ENCODE measurements around the gene LYPD6B.

LYPD6B gene

GRCh38 chr2:149167941-149168340 lies 129.4 kb downstream of the LYPD6B start:
- DNase-seq: no peak
- in situ Hi-C loops (cut with HindIII; ENCODE audit: low pct_ligation_motif_present, low pct_unique_long_range_greater_than_20kb, low sequenced_read_pairs): no loop called here

- in situ Hi-C loops (cut with HindIII; ENCODE audit: low pct_ligation_motif_present, low pct_unique_long_range_greater_than_20kb, low sequenced_read_pairs): no loop called here
- no peak for DNase-seq
These were observed 131.2 kb downstream of the LYPD6B start for GRCh38 chr2:149169656-149170055.

- in situ Hi-C loops (cut with HindIII; ENCODE audit: low pct_ligation_motif_present, low pct_unique_long_range_greater_than_20kb, low sequenced_read_pairs): no loop called here
These were observed 131.7 kb downstream of the LYPD6B start for GRCh38 chr2:149170156-149170555.

GRCh38 chr2:149170911-149171310 lies 132.4 kb downstream of the LYPD6B start:
- in situ Hi-C loops (cut with HindIII; ENCODE audit: low pct_ligation_motif_present, low pct_unique_long_range_greater_than_20kb, low sequenced_read_pairs): no loop called here

More at GRCh38 chr2:149170156-149170555, 131.7 kb downstream of the LYPD6B start:
- DNase-seq: no peak

GRCh38 chr2:149173220-149173619 lies 134.7 kb downstream of the LYPD6B start:
- no peak for DNase-seq
- in situ Hi-C loops (cut with HindIII; ENCODE audit: low pct_ligation_motif_present, low pct_unique_long_range_greater_than_20kb, low sequenced_read_pairs): no loop called here

More at GRCh38 chr2:149170911-149171310, 132.4 kb downstream of the LYPD6B start:
- DNase-seq: no peak

GRCh38 chr2:149175956-149176355 lies 137.5 kb downstream of the LYPD6B start:
- DNase-seq: no peak
- in situ Hi-C loops (cut with HindIII; ENCODE audit: low pct_ligation_motif_present, low pct_unique_long_range_greater_than_20kb, low sequenced_read_pairs): no loop called here

GRCh38 chr2:149178612-149179011 lies 140.1 kb downstream of the LYPD6B start:
- in situ Hi-C loops (cut with HindIII; ENCODE audit: low pct_ligation_motif_present, low pct_unique_long_range_greater_than_20kb, low sequenced_read_pairs): no loop called here
- DNase-seq: no peak

- in situ Hi-C loops (cut with HindIII; ENCODE audit: low pct_ligation_motif_present, low pct_unique_long_range_greater_than_20kb, low sequenced_read_pairs): no loop called here
- no peak for DNase-seq
These were observed 141.9 kb downstream of the LYPD6B start for GRCh38 chr2:149180226-149180875.

- no peak for DNase-seq
- in situ Hi-C loops (cut with HindIII; ENCODE audit: low pct_ligation_motif_present, low pct_unique_long_range_greater_than_20kb, low sequenced_read_pairs): no loop called here
These were observed 144.7 kb downstream of the LYPD6B start for GRCh38 chr2:149183187-149183586.

- in situ Hi-C loops (cut with HindIII; ENCODE audit: low pct_ligation_motif_present, low pct_unique_long_range_greater_than_20kb, low sequenced_read_pairs): no loop called here
- no peak for DNase-seq
These were observed 146.5 kb downstream of the LYPD6B start for GRCh38 chr2:149184991-149185390.

- in situ Hi-C loops (cut with HindIII; ENCODE audit: low pct_ligation_motif_present, low pct_unique_long_range_greater_than_20kb, low sequenced_read_pairs): no loop called here
- no peak for DNase-seq
These were observed 147.5 kb downstream of the LYPD6B start for GRCh38 chr2:149185942-149186490.

- in situ Hi-C loops (cut with HindIII; ENCODE audit: low pct_ligation_motif_present, low pct_unique_long_range_greater_than_20kb, low sequenced_read_pairs): no loop called here
- DNase-seq: no peak
These were observed 148.6 kb downstream of the LYPD6B start for GRCh38 chr2:149187057-149187456.

- in situ Hi-C loops (cut with HindIII; ENCODE audit: low pct_ligation_motif_present, low pct_unique_long_range_greater_than_20kb, low sequenced_read_pairs): no loop called here
- DNase-seq: no peak
These were observed 149.8 kb downstream of the LYPD6B start for GRCh38 chr2:149188291-149188690.

- no peak for DNase-seq
- in situ Hi-C loops (cut with HindIII; ENCODE audit: low pct_ligation_motif_present, low pct_unique_long_range_greater_than_20kb, low sequenced_read_pairs): no loop called here
These were observed 151.3 kb downstream of the LYPD6B start for GRCh38 chr2:149189769-149190168.

GRCh38 chr2:149191915-149192314 lies 153.4 kb downstream of the LYPD6B start:
- no peak for DNase-seq
- in situ Hi-C loops (cut with HindIII; ENCODE audit: low pct_ligation_motif_present, low pct_unique_long_range_greater_than_20kb, low sequenced_read_pairs): no loop called here

GRCh38 chr2:149192427-149192826 lies 153.9 kb downstream of the LYPD6B start:
- in situ Hi-C loops (cut with HindIII; ENCODE audit: low pct_ligation_motif_present, low pct_unique_long_range_greater_than_20kb, low sequenced_read_pairs): no loop called here
- no peak for DNase-seq

- no peak for DNase-seq
- in situ Hi-C loops (cut with HindIII; ENCODE audit: low pct_ligation_motif_present, low pct_unique_long_range_greater_than_20kb, low sequenced_read_pairs): no loop called here
These were observed 161.6 kb downstream of the LYPD6B start for GRCh38 chr2:149200109-149200520.

- no peak for DNase-seq
- in situ Hi-C loops (cut with HindIII; ENCODE audit: low pct_ligation_motif_present, low pct_unique_long_range_greater_than_20kb, low sequenced_read_pairs): no loop called here
These were observed 166.2 kb downstream of the LYPD6B start for GRCh38 chr2:149204686-149205085.

- in situ Hi-C loops (cut with HindIII; ENCODE audit: low pct_ligation_motif_present, low pct_unique_long_range_greater_than_20kb, low sequenced_read_pairs): no loop called here
- DNase-seq: no peak
These were observed 166.6 kb downstream of the LYPD6B start for GRCh38 chr2:149205143-149205542.

- no peak for DNase-seq
- in situ Hi-C loops (cut with HindIII; ENCODE audit: low pct_ligation_motif_present, low pct_unique_long_range_greater_than_20kb, low sequenced_read_pairs): no loop called here
These were observed 175.4 kb downstream of the LYPD6B start for GRCh38 chr2:149213764-149214493.

Measured in ACHN (cell line).